Peyer's patch (tissue), 4 donors: ENCODE measurements around the gene HOXD11. TPM values are rescaled to one million over a fixed set of nuclear protein-coding genes. Genes with fewer than 3 reads are reported as not detected.
A peak's percentile ranks its signal among the peaks of the same experiment; 100 is the strongest.

Experiments
- DNase-seq, 3 donors: peaks; one replicate each; pipeline ENCODE4 v3.0.0-alpha.2; 2017 to 2019
- H3K27ac ChIP-seq, 4 donors: fragments of 200-600 bp; sonication (generic); one replicate each; pipeline ENCODE4 v1.5.1; 2016 to 2019
- H3K27me3 ChIP-seq, 2 donors: fragments of 200-600 bp; sonication (generic); one replicate each; pipeline ENCODE4 v1.5.1; 2019
- H3K36me3 ChIP-seq, 3 donors: fragments of 200-600 bp; sonication (generic); one replicate each; pipeline ENCODE4 v1.5.1; 2016 to 2019
- H3K4me1 ChIP-seq, 4 donors: fragments of 200-600 bp; sonication (generic); one replicate each; pipeline ENCODE4 v1.5.1; 2016 to 2019
- H3K4me3 ChIP-seq, 4 donors: fragments of 200-600 bp; sonication (generic); 1 replicate in 3 of 4; 2 replicates in 1 of 4; pipeline ENCODE4 v1.5.1; 2016 to 2019; ENCODE audit warnings: mild to moderate bottlenecking in 1 of 4
- H3K9me3 ChIP-seq, 4 donors: fragments of 200-600 bp; sonication (generic); one replicate each; pipeline ENCODE4 v1.5.1; 2016 to 2019; ENCODE audit warnings: mild to moderate bottlenecking in 1 of 4
- CTCF ChIP-seq, 6 experiments: fragments of 450-650 bp in 4 of 6; fragments of 200-600 bp in 2 of 6; sonication (generic) in 1 of 6; IDR thresholded peaks; one replicate each; pipeline ENCODE4 v1.5.1; 2017 to 2019; ENCODE audit warnings: antibody characterized with exemption in 6 of 6, mild to moderate bottlenecking in 3 of 6, moderate library complexity in 1 of 6
- POLR2A ChIP-seq, 2 donors: fragments of 450-650 bp; IDR thresholded peaks; one replicate each; pipeline ENCODE4 v1.5.1; 2017; ENCODE audit warnings: antibody characterized with exemption in 2 of 2, mild to moderate bottlenecking in 2 of 2, moderate library complexity in 2 of 2
- total RNA-seq, 4 donors: library from RNA; depleted of rRNA; stranded (reverse); fragments of >200 nt; gene quantifications; one replicate each; pipeline ENCODE4 v1.1.0, GENCODE V29; 2016

HOXD11 gene
- total RNA-seq, 4 donors from 2014 or later, result not detected

GRCh38 chr2:176105730-176106580 lies 1.1 kb upstream of the HOXD11 start:
- Histone ChIP-seq H3K4me3 (no peak overlapping the region), H3K4me1 (peaks cover 0 to 34% (median 1%) of the 10 kb centered on the region in 4 donors)
- DNase-seq, result no peak

GRCh38 chr2:176107731-176108181 lies 676 bp downstream of the HOXD11 start:
- Histone ChIP-seq H3K9me3 (peaks cover 0 to 5% (median 0%) of the 10 kb centered on the region in 4 donors), H3K4me1 (peaks cover 0 to 34% (median 1%) of the 10 kb centered on the region in 4 donors), H3K4me3 (peak overlapping the region in 1 of 4 donors; percentile 26), H3K27me3 (peaks cover 0 to 92% of the 10 kb centered on the region in 2 donors), H3K27ac (no peak overlapping the region), H3K36me3 (no peaks in the 10 kb centered on the region)
- TF ChIP-seq POLR2A (IDR thresholded peaks at IDR 0.05), result no peak
- no peak for TF ChIP-seq CTCF (IDR thresholded peaks at IDR 0.05)
- DNase-seq, result no peak

More at GRCh38 chr2:176105730-176106580, 1.1 kb upstream of the HOXD11 start:
- H3K27me3 ChIP-seq, result peaks cover 0 to 87% of the 10 kb centered on the region in 2 donors
- H3K27ac ChIP-seq, result no peak overlapping the region
- no peaks in the 10 kb centered on the region for H3K36me3 ChIP-seq
- no peak for TF ChIP-seq POLR2A (IDR thresholded peaks at IDR 0.05)
- TF ChIP-seq CTCF (IDR thresholded peaks at IDR 0.05), result no peak
- H3K9me3 ChIP-seq, result peaks cover 0 to 5% (median 0%) of the 10 kb centered on the region in 4 donors

- DNase-seq, result no peak
- TF ChIP-seq POLR2A (IDR thresholded peaks at IDR 0.05), result no peak
- no peak for TF ChIP-seq CTCF (IDR thresholded peaks at IDR 0.05)
- peaks cover 0 to 5% (median 0%) of the 10 kb centered on the region in 4 donors for H3K9me3 ChIP-seq
- H3K27ac ChIP-seq, result no peak overlapping the region
- peaks cover 0 to 91% of the 10 kb centered on the region in 2 donors for H3K27me3 ChIP-seq
- no peak overlapping the region for H3K4me3 ChIP-seq
- peaks cover 0 to 29% (median 1%) of the 10 kb centered on the region in 4 donors for H3K4me1 ChIP-seq
- no peaks in the 10 kb centered on the region for H3K36me3 ChIP-seq
These were observed 2.3 kb downstream of the HOXD11 start for GRCh38 chr2:176109192-176109901.

GRCh38 chr2:176109946-176110345 lies 2.9 kb downstream of the HOXD11 start:
- Histone ChIP-seq H3K36me3 (no peaks in the 10 kb centered on the region), H3K27ac (no peak overlapping the region), H3K4me1 (peaks cover 0 to 23% (median 1%) of the 10 kb centered on the region in 4 donors), H3K9me3 (peaks cover 0 to 5% (median 0%) of the 10 kb centered on the region in 4 donors), H3K4me3 (no peak overlapping the region), H3K27me3 (peaks cover 0 to 90% of the 10 kb centered on the region in 2 donors)
- no peak for TF ChIP-seq CTCF (IDR thresholded peaks at IDR 0.05)
- no peak for TF ChIP-seq POLR2A (IDR thresholded peaks at IDR 0.05)
- DNase-seq, result no peak

GRCh38 chr2:176110415-176111308 lies 3.6 kb downstream of the HOXD11 start:
- DNase-seq, result no peak
- no peak for TF ChIP-seq POLR2A (IDR thresholded peaks at IDR 0.05)
- no peak for TF ChIP-seq CTCF (IDR thresholded peaks at IDR 0.05)
- Histone ChIP-seq H3K9me3 (peaks cover 0 to 5% (median 0%) of the 10 kb centered on the region in 4 donors), H3K27me3 (peaks cover 0 to 88% of the 10 kb centered on the region in 2 donors), H3K27ac (no peak overlapping the region), H3K36me3 (no peaks in the 10 kb centered on the region), H3K4me3 (no peak overlapping the region), H3K4me1 (peaks cover 0 to 23% (median 1%) of the 10 kb centered on the region in 4 donors)
